Measurements from ENCODE around the gene MSRB2. TPM values are rescaled to one million over a fixed set of nuclear protein-coding genes. Genes with fewer than 3 reads are reported as not detected.
A peak's percentile ranks its signal among the peaks of the same experiment; 100 is the strongest.

Gene MSRB2
- total and polyA plus RNA-seq, 3 donors from 2014 or later, result 14.2 to 16.0 (median 15.7) TPM

DNA sequence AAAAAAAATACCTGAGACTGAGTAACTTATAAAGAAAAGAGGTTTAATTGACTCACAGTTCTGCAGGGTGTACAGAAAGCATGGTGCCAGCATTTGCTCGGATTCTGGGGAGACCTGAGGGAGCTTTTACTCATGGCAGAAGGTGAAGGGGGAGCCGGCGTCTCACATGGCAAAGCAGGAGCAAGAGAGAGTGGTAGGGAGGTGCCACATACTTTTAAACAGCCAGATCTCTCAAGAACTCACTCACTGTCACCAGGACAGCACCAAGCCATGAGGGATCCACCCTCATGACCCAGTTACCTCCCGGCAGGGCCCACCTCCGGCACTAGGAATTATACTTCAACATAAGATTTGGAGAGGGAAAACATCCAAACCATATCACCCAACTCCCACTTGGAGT is 25.8 kb downstream of the MSRB2 start:
- no peaks in the 10 kb centered on the region for H3K4me1 ChIP-seq
- WGBS, 2 donors, result 86 to 93% methylated on average over 5 of the region's 5 CpGs
- DNase-seq, result no peak
- H3K4me3 ChIP-seq, result no peak overlapping the region
- TF ChIP-seq, protein P1, sequence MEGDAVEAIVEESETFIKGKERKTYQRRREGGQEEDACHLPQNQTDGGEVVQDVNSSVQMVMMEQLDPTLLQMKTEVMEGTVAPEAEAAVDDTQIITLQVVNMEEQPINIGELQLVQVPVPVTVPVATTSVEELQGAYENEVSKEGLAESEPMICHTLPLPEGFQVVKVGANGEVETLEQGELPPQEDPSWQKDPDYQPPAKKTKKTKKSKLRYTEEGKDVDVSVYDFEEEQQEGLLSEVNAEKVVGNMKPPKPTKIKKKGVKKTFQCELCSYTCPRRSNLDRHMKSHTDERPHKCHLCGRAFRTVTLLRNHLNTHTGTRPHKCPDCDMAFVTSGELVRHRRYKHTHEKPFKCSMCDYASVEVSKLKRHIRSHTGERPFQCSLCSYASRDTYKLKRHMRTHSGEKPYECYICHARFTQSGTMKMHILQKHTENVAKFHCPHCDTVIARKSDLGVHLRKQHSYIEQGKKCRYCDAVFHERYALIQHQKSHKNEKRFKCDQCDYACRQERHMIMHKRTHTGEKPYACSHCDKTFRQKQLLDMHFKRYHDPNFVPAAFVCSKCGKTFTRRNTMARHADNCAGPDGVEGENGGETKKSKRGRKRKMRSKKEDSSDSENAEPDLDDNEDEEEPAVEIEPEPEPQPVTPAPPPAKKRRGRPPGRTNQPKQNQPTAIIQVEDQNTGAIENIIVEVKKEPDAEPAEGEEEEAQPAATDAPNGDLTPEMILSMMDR (IDR thresholded peaks at IDR 0.05), result no peak
- TF ChIP-seq POLR2A (IDR thresholded peaks at IDR 0.05), result no peak
- intact Hi-C loops (cut with DNase I; ENCODE audit: low total_unique reads), result no loop called here
- no peaks in the 10 kb centered on the region for H3K9me3 ChIP-seq
- H3K27me3 ChIP-seq, result no peaks in the 10 kb centered on the region
- no peaks in the 10 kb centered on the region for H3K36me3 ChIP-seq (ENCODE audit: low read depth, missing control alignments)
- no peak overlapping the region for H3K27ac ChIP-seq

DNA sequence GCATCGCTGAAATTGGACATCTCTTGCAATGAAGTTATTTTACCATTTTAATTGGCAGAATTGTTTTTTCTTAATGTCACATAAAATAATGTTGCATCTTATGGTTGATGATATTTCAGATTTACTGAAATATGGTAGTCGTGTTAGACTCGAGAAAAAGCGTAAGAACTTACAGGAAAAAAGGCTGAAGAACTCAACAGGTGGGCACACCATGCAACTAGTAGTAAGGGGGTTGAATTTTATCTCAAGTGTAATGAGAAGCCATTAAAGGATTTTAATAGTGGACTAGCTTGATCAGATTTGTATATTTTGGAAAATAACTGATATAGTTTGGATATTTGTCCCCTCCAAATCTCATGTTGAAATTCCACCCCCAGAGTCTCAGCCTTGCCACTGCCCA is 41.1 kb downstream of the MSRB2 start:
- H3K4me1 ChIP-seq, result no peaks in the 10 kb centered on the region
- H3K9me3 ChIP-seq, result no peaks in the 10 kb centered on the region
- intact Hi-C loops (cut with DNase I; ENCODE audit: low total_unique reads), result no loop called here
- H3K36me3 ChIP-seq (ENCODE audit: low read depth, missing control alignments), result no peaks in the 10 kb centered on the region
- 88% methylated on average over 4 of the region's 4 CpGs for WGBS, 2 donors
- no peak for DNase-seq
- no peak overlapping the region for H3K4me3 ChIP-seq
- no peak for TF ChIP-seq POLR2A (IDR thresholded peaks at IDR 0.05)
- H3K27me3 ChIP-seq, result no peaks in the 10 kb centered on the region
- no peak overlapping the region for H3K27ac ChIP-seq

DNA sequence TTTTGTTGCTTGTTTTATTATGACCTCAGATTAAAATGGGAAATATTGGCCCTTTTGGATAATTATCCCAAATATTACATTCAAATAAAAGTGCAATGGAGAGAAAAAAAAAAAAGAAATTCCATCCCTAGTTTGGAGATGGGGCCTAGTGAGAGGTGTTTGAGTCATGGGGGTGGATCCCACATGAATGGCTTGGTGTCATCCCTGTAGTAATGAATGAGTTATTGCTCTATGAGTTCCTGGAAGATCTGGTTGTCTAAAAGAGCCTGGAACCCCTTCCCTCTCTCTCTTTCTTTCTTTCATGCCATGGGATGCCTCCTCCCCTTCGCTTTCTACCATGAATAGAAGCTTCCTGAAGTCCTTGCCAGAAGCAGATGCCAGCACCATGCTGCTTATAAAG is 44.3 kb downstream of the MSRB2 start:
- no peak overlapping the region for H3K27ac ChIP-seq
- H3K36me3 ChIP-seq (ENCODE audit: low read depth, missing control alignments), result no peaks in the 10 kb centered on the region
- no peak for TF ChIP-seq POLR2A (IDR thresholded peaks at IDR 0.05)
- TF ChIP-seq, protein P1 (IDR thresholded peaks at IDR 0.05), result no peak
- no peaks in the 10 kb centered on the region for H3K9me3 ChIP-seq
- H3K27me3 ChIP-seq, result no peaks in the 10 kb centered on the region
- intact Hi-C loops (cut with DNase I; ENCODE audit: low total_unique reads), result no loop called here
- no peaks in the 10 kb centered on the region for H3K4me1 ChIP-seq
- DNase-seq, result no peak
- H3K4me3 ChIP-seq, result no peak overlapping the region
- 77 to 100% methylated on average over 1 of the region's 1 CpG for WGBS, 2 donors

DNA sequence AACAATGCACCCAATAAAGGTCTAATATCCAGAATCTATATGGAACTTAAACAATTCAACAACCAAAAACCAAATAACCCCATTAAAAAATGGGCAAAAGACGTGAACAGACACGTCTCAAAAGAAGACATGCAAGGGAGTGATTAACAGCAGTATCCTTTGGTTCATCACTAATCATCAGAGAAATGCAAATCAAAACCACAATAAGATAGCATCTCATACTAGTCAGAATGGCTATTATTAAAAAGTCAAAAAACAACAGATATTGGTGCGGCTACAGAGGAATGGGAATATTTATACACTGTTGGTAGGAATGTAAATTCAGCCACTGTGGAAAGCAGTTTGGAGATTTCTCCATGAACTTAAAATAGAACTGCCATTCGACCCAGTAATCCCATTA is 46.6 kb downstream of the MSRB2 start:
- Histone ChIP-seq H3K36me3 (ENCODE audit: low read depth, missing control alignments) (no peaks in the 10 kb centered on the region), H3K27me3 (no peaks in the 10 kb centered on the region), H3K27ac (no peak overlapping the region), H3K4me3 (no peak overlapping the region), H3K4me1 (no peaks in the 10 kb centered on the region), H3K9me3 (no peaks in the 10 kb centered on the region)
- WGBS, 2 donors, result 86 to 93% methylated on average over 4 of the region's 4 CpGs
- no peak for TF ChIP-seq POLR2A (IDR thresholded peaks at IDR 0.05)
- TF ChIP-seq, protein P1 (IDR thresholded peaks at IDR 0.05), result no peak
- DNase-seq, result no peak
- intact Hi-C loops (cut with DNase I; ENCODE audit: low total_unique reads), result no loop called here

DNA sequence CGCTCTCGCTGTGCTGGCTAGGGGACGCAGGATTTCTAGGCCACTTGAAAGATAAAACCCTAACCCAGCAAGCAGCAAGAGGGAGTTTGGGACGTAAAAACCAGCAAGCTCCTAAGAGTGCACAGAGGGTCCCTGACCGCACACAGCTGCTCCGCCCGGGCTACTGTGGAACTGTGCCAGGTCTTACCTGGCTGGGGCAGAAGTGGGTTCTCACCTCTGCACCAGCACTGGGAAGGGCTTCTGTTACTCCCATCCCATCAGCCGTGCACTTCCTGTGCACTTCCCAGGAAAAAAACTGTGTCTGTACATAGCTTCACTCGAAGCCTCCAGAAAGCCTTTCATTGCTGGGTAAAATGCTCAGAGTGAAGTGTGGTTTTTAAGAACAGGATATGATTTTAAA is 50.9 kb downstream of the MSRB2 start:
- Histone ChIP-seq H3K27me3 (no peaks in the 10 kb centered on the region), H3K27ac (no peak overlapping the region), H3K9me3 (no peaks in the 10 kb centered on the region), H3K36me3 (ENCODE audit: low read depth, missing control alignments) (no peaks in the 10 kb centered on the region), H3K4me1 (no peaks in the 10 kb centered on the region), H3K4me3 (peak overlapping the region in 1 of 2 donors; percentile 6)
- intact Hi-C loops (cut with DNase I; ENCODE audit: low total_unique reads), result no loop called here
- WGBS, 2 donors, result 37 to 50% methylated on average over 7 to 9 of the region's 9 CpGs
- TF ChIP-seq, protein P1 (IDR thresholded peaks at IDR 0.05), result no peak
- TF ChIP-seq POLR2A (IDR thresholded peaks at IDR 0.05), result no peak
- DNase-seq, result no peak

All from testis (tissue), 3 donors.